ENCODE results near the gene BCL2L1.

BCL2L1 gene

GRCh38 chr20:31751126-31751525 lies 28.5 kb upstream of the BCL2L1 start:
- TF ChIP-seq POU6F1 (CRISPR knock-in tag; IDR thresholded peaks at IDR 0.05; ENCODE audit: borderline replicate concordance, low read depth), result no peak
- TF ChIP-seq RARB (CRISPR knock-in tag; IDR thresholded peaks at IDR 0.05), result no peak
- TF ChIP-seq ZFP30 (CRISPR knock-in tag; IDR thresholded peaks at IDR 0.05), result no peak
- TF ChIP-seq CSRNP3 (CRISPR knock-in tag; IDR thresholded peaks at IDR 0.05), result no peak
- no peak for TF ChIP-seq TCF4 (CRISPR knock-in tag; IDR thresholded peaks at IDR 0.05; ENCODE audit: borderline replicate concordance)
- no peak for TF ChIP-seq ZC3H10 (CRISPR knock-in tag; IDR thresholded peaks at IDR 0.05)
- TF ChIP-seq CREB5 (CRISPR knock-in tag; IDR thresholded peaks at IDR 0.05; ENCODE audit: low read depth), result no peak
- TF ChIP-seq ESRRG (CRISPR knock-in tag; IDR thresholded peaks at IDR 0.05), result no peak
- TF ChIP-seq ARNTL (CRISPR knock-in tag; IDR thresholded peaks at IDR 0.05; ENCODE audit: borderline replicate concordance, low read depth), result no peak
- no peak for TF ChIP-seq TOX (CRISPR knock-in tag; IDR thresholded peaks at IDR 0.05; ENCODE audit: borderline replicate concordance)
- TF ChIP-seq TSHZ2 (CRISPR knock-in tag; IDR thresholded peaks at IDR 0.05), result no peak
- peak; percentile 80 for ATAC-seq

- no peak for ATAC-seq
- no peak for TF ChIP-seq ZFP3 (CRISPR knock-in tag; IDR thresholded peaks at IDR 0.05)
- TF ChIP-seq ZNF70 (CRISPR knock-in tag; IDR thresholded peaks at IDR 0.05), result no peak
- TF ChIP-seq OSR1 (CRISPR knock-in tag; IDR thresholded peaks at IDR 0.05), result no peak
- no peak for TF ChIP-seq RARB (CRISPR knock-in tag; IDR thresholded peaks at IDR 0.05)
- TF ChIP-seq POU6F1 (CRISPR knock-in tag; IDR thresholded peaks at IDR 0.05; ENCODE audit: borderline replicate concordance, low read depth), result no peak
- no peak for TF ChIP-seq TCF4 (CRISPR knock-in tag; IDR thresholded peaks at IDR 0.05; ENCODE audit: borderline replicate concordance)
- TF ChIP-seq TOX (CRISPR knock-in tag; IDR thresholded peaks at IDR 0.05; ENCODE audit: borderline replicate concordance), result no peak
- no peak for TF ChIP-seq GLIS3 (CRISPR knock-in tag; IDR thresholded peaks at IDR 0.05)
- TF ChIP-seq ARNTL (CRISPR knock-in tag; IDR thresholded peaks at IDR 0.05; ENCODE audit: borderline replicate concordance, low read depth), result no peak
- no peak for TF ChIP-seq ISL1 (CRISPR knock-in tag; IDR thresholded peaks at IDR 0.05)
- TF ChIP-seq ESRRG (CRISPR knock-in tag; IDR thresholded peaks at IDR 0.05), result no peak
- no peak for TF ChIP-seq PPARA (CRISPR knock-in tag; IDR thresholded peaks at IDR 0.05; ENCODE audit: borderline replicate concordance)
- no peak for TF ChIP-seq CREB5 (CRISPR knock-in tag; IDR thresholded peaks at IDR 0.05; ENCODE audit: low read depth)
- TF ChIP-seq ZFP30 (CRISPR knock-in tag; IDR thresholded peaks at IDR 0.05), result no peak
- no peak for TF ChIP-seq SNAI2 (CRISPR knock-in tag; IDR thresholded peaks at IDR 0.05)
- no peak for TF ChIP-seq ZNF8 (CRISPR knock-in tag; IDR thresholded peaks at IDR 0.05)
Observed at GRCh38 chr20:31749223-31749622, 26.6 kb upstream of the BCL2L1 start.

- ATAC-seq, result 0 out of 3 replicates have a peak, but pooled peaks have one; percentile 20
- TF ChIP-seq ZNF8 (CRISPR knock-in tag; IDR thresholded peaks at IDR 0.05) (no peak), ISL1 (CRISPR knock-in tag; IDR thresholded peaks at IDR 0.05) (no peak), CSRNP3 (CRISPR knock-in tag; IDR thresholded peaks at IDR 0.05) (no peak), ESRRG (CRISPR knock-in tag; IDR thresholded peaks at IDR 0.05) (no peak), OSR1 (CRISPR knock-in tag; IDR thresholded peaks at IDR 0.05) (no peak), PPARA (CRISPR knock-in tag; IDR thresholded peaks at IDR 0.05; ENCODE audit: borderline replicate concordance) (no peak), TCF4 (CRISPR knock-in tag; IDR thresholded peaks at IDR 0.05; ENCODE audit: borderline replicate concordance) (no peak), ZC3H10 (CRISPR knock-in tag; IDR thresholded peaks at IDR 0.05) (no peak), POU6F1 (CRISPR knock-in tag; IDR thresholded peaks at IDR 0.05; ENCODE audit: borderline replicate concordance, low read depth) (no peak), BACH2 (CRISPR knock-in tag; IDR thresholded peaks at IDR 0.05; ENCODE audit: borderline replicate concordance) (no peak), ZFP30 (CRISPR knock-in tag; IDR thresholded peaks at IDR 0.05) (no peak)
Observed at GRCh38 chr20:31747640-31748039, 25.0 kb upstream of the BCL2L1 start.

All from SK-N-SH treated with all-trans-retinoic acid at 6 μM for 48 hours (cell line).